MM.1S (cell line): Measurements from ENCODE around the gene CLN5.

ENCODE experiments used
- CTCF ChIP-seq: fragments of 300-600 bp; sonication (generic); IDR thresholded peaks from 2 replicates; pipeline ENCODE4 v1.5.1; 2016; ENCODE audit warnings: antibody characterized with exemption, low read length, mixed read lengths
- EZH2 ChIP-seq: fragments of 300-600 bp; sonication (generic); optimal IDR thresholded peaks from 2 replicates; pipeline ENCODE3; 2017; ENCODE audit warnings: low read depth, mild to moderate bottlenecking, antibody characterized with exemption, low read length, mixed read lengths

- no peak for TF ChIP-seq CTCF
- TF ChIP-seq EZH2 = no peak
These were observed 56.8 kb downstream of the CLN5 start for GRCh38 chr13:77048681-77049080.
